NT2/D1 (cell line): ENCODE data around the gene FAM89A.

ENCODE experiments used
- YY1 ChIP-seq: IDR thresholded peaks from 2 replicates; pipeline ENCODE4 v1.6.1; 2011; ENCODE audit not compliant: insufficient read length, insufficient read depth
- ZNF274 ChIP-seq: IDR thresholded peaks from 2 replicates; pipeline ENCODE4 v1.6.1; 2011; ENCODE audit warnings: mild to moderate bottlenecking, low read depth, low read length

DNA sequence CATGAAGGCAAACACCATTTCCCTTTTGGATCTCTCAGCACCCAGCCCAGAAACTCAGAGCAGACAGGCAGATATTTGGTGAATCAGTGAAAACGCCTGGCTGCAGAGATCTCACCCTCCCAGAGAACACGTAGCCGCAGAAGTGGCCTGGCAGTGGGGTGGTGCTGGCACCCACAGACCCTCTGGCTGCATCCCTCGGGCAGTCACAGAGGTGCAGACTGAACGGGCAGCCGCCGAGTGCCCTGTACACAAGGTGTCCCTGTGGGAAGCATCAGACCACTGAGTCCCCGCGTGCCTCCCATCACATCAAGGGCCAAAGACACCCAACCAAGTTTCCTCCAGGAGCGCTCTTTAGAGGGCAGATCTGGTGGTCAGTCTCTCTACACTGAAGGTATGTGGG is 12.1 kb downstream of the FAM89A start:
- TF ChIP-seq ZNF274 (no peak), YY1 (no peak)
